KMS-11 (cell line): ENCODE measurements around the gene ZNF398.

ENCODE experiments used
- H2AFZ ChIP-seq: fragments of 200-600 bp; sonication (generic); 2 replicates; pipeline ENCODE4 v1.6.1; 2016; ENCODE audit warnings: antibody characterized with exemption, mixed run types, low read depth
- H3K27ac ChIP-seq: fragments of 200-600 bp; sonication (generic); 2 replicates; pipeline ENCODE4 v1.6.1; 2016; ENCODE audit warnings: mild to moderate bottlenecking, mixed run types
- H3K27me3 ChIP-seq: fragments of 200-600 bp; sonication (generic); 2 replicates; pipeline ENCODE4 v1.6.1; 2017; ENCODE audit warnings: mild to moderate bottlenecking, low read depth, mixed run types, moderate library complexity; ENCODE audit not compliant: insufficient read depth
- H3K36me3 ChIP-seq: fragments of 200-600 bp; sonication (generic); 2 replicates; pipeline ENCODE4 v1.6.1; 2017; ENCODE audit warnings: mild to moderate bottlenecking, mixed run types; ENCODE audit not compliant: insufficient read depth
- H3K4me1 ChIP-seq: fragments of 200-600 bp; sonication (generic); 2 replicates; pipeline ENCODE4 v1.6.1; 2016; ENCODE audit warnings: mild to moderate bottlenecking, low read depth, mixed run types; ENCODE audit not compliant: poor library complexity, severe bottlenecking
- H3K4me2 ChIP-seq: fragments of 200-600 bp; sonication (generic); 2 replicates; pipeline ENCODE4 v1.7.0; 2016; ENCODE audit warnings: mild to moderate bottlenecking, mixed run types
- H3K4me3 ChIP-seq: fragments of 200-600 bp; sonication (generic); IDR thresholded peaks from 2 replicates; pipeline ENCODE4 v1.6.1; 2017; ENCODE audit warnings: low read depth, low read length, mixed read lengths; ENCODE audit not compliant: insufficient read depth
- H3K79me2 ChIP-seq: fragments of 200-600 bp; sonication (generic); 2 replicates; pipeline ENCODE4 v1.6.1; 2016; ENCODE audit warnings: low read depth, mixed run types; ENCODE audit not compliant: insufficient read depth
- H3K9ac ChIP-seq: fragments of 200-600 bp; sonication (generic); 2 replicates; pipeline ENCODE4 v1.6.1; 2016; ENCODE audit warnings: mild to moderate bottlenecking, mixed run types
- H4K20me1 ChIP-seq: fragments of 200-600 bp; sonication (generic); 2 replicates; pipeline ENCODE4 v1.6.1; 2016; ENCODE audit warnings: mild to moderate bottlenecking, mixed run types; ENCODE audit not compliant: insufficient read depth
- CTCF ChIP-seq: fragments of 200-600 bp; sonication (generic); conservative IDR thresholded peaks from 2 replicates; pipeline ENCODE4 v1.6.1; 2017; ENCODE audit warnings: low read depth, mild to moderate bottlenecking, antibody characterized with exemption, low read length, moderate library complexity, mixed read lengths

ZNF398 gene

GRCh38 chr7:149216402-149216801 is 69.1 kb downstream of the ZNF398 start:
- no peaks in the 10 kb centered on the region for H4K20me1 ChIP-seq
- H3K27ac ChIP-seq, result no peak overlapping the region
- no peak overlapping the region for H3K9ac ChIP-seq
- H2AFZ ChIP-seq, result no peak overlapping the region
- no peak for TF ChIP-seq CTCF
- no peak overlapping the region for H3K4me3 ChIP-seq
- H3K4me2 ChIP-seq, result no peak overlapping the region
- peaks cover 6% of the 10 kb centered on the region; the same call in 1 of the 2 replicates for H3K36me3 ChIP-seq
- H3K27me3 ChIP-seq, result no peaks in the 10 kb centered on the region
- no peaks in the 10 kb centered on the region for H3K79me2 ChIP-seq
- no peaks in the 10 kb centered on the region for H3K4me1 ChIP-seq

GRCh38 chr7:149217570-149217969 is 70.3 kb downstream of the ZNF398 start:
- Histone ChIP-seq H3K36me3 (peaks cover 3% of the 10 kb centered on the region; the same call in 1 of the 2 replicates), H3K9ac (no peak overlapping the region)

GRCh38 chr7:149218469-149219420 is 71.5 kb downstream of the ZNF398 start:
- no peak overlapping the region for H3K27ac ChIP-seq
- no peaks in the 10 kb centered on the region for H4K20me1 ChIP-seq
- TF ChIP-seq CTCF, result no peak
- H3K4me1 ChIP-seq, result no peaks in the 10 kb centered on the region
- no peaks in the 10 kb centered on the region for H3K79me2 ChIP-seq
- H3K4me2 ChIP-seq, result no peak overlapping the region
- no peak overlapping the region for H3K9ac ChIP-seq
- H3K4me3 ChIP-seq, result no peak overlapping the region
- H2AFZ ChIP-seq, result no peak overlapping the region
- H3K27me3 ChIP-seq, result no peaks in the 10 kb centered on the region
- no peaks in the 10 kb centered on the region; the same call in 1 of the 2 replicates for H3K36me3 ChIP-seq

More at GRCh38 chr7:149217570-149217969, 70.3 kb downstream of the ZNF398 start:
- H3K27ac ChIP-seq, result no peak overlapping the region
- H3K4me1 ChIP-seq, result no peaks in the 10 kb centered on the region
- no peaks in the 10 kb centered on the region for H4K20me1 ChIP-seq
- H3K4me2 ChIP-seq, result no peak overlapping the region
- no peak overlapping the region for H2AFZ ChIP-seq
- H3K4me3 ChIP-seq, result no peak overlapping the region
- H3K27me3 ChIP-seq, result no peaks in the 10 kb centered on the region
- TF ChIP-seq CTCF, result no peak
- H3K79me2 ChIP-seq, result no peaks in the 10 kb centered on the region

GRCh38 chr7:149220534-149220933 is 73.3 kb downstream of the ZNF398 start:
- Histone ChIP-seq H3K4me1 (no peaks in the 10 kb centered on the region), H3K27ac (no peak overlapping the region), H3K9ac (no peak overlapping the region), H4K20me1 (no peaks in the 10 kb centered on the region), H3K79me2 (no peaks in the 10 kb centered on the region), H3K4me2 (no peak overlapping the region), H3K4me3 (no peak overlapping the region), H3K36me3 (peaks cover 5% of the 10 kb centered on the region; the same call in 1 of the 2 replicates), H3K27me3 (no peaks in the 10 kb centered on the region), H2AFZ (no peak overlapping the region)
- TF ChIP-seq CTCF, result no peak
